AG04450 (cell line): ENCODE data around the gene DBP. TPM values are rescaled to one million over a fixed set of nuclear protein-coding genes. Genes with fewer than 3 reads are reported as not detected.

Experiments
- CTCF ChIA-PET: fragments of 300-600, 350-600 bp; formaldehyde crosslinking; extraction: SDS; loops from one replicate; lab custom pipeline; 2022; ENCODE audit warnings: antibody characterized with exemption, inconsistent platforms; lab: Charles Lee
- POLR2A ChIA-PET: fragments of 350-600 bp; formaldehyde crosslinking; extraction: SDS; loops from one replicate; lab custom pipeline; 2021; ENCODE audit warnings: antibody characterized with exemption, inconsistent platforms; lab: Yijun Ruan, JAX
- DNase-seq: peaks from one replicate; pipeline ENCODE4 v3.0.0-alpha.2; 2011; ENCODE audit warnings: low read depth, low spot score
- H3K27ac ChIP-seq: one replicate; pipeline ENCODE4 v1.5.1; 2012; ENCODE audit warnings: low read depth, low read length, control low read depth
- H3K27me3 ChIP-seq: one replicate; pipeline ENCODE4 v1.6.0; 2012; ENCODE audit warnings: low read length; ENCODE audit not compliant: control insufficient read depth, insufficient read depth
- H3K4me3 ChIP-seq: 2 replicates; pipeline ENCODE4 v1.5.1; 2011; ENCODE audit warnings: mild to moderate bottlenecking, low read depth, low read length, control low read depth
- H3K9me3 ChIP-seq: 2 replicates; pipeline ENCODE4 v1.5.1; 2012; ENCODE audit warnings: low read length; ENCODE audit not compliant: control insufficient read depth, insufficient read depth
- CTCF ChIP-seq: IDR thresholded peaks from 2 replicates; pipeline ENCODE4 v1.5.1; 2011; ENCODE audit warnings: low read depth, low read length, control low read depth, inconsistent platforms
- polyA plus RNA-seq: library from polyadenylated mRNA; depleted of rRNA; stranded (reverse); fragments of >200 nt; gene quantifications from 2 replicates; pipeline ENCODE4 v1.2.3, GENCODE V29; 2011

DBP gene
- polyA plus RNA-seq, 1 experiment = 4.0 TPM

- Histone ChIP-seq H3K4me3 (no peak within 1 kb of the TSS), H3K9me3 (no peaks in the 10 kb centered on the region; the same call in 1 of the 2 replicates), H3K27ac (no peak within 1 kb of the TSS), H3K27me3 (no peaks in the 10 kb centered on the region)
- POLR2A ChIA-PET = interaction anchor here (1.7 kb wide), 1 partner anchor 12 kb away, joined by 12 read pairs; the partner anchor contains the start of genes RPL18 and SPHK2
- TF ChIP-seq CTCF = no peak
- CTCF ChIA-PET = interaction anchor here (2.9 kb wide), 1 partner anchor 101 kb away, joined by 14 read pairs; no protein-coding TSS in a partner anchor
- no peak for DNase-seq
These were observed 30.5 kb downstream of the DBP start, which contains the start of gene SPACA4 for GRCh38 chr19:48606463-48607358. Gene SPACA4 (plus strand): TSS chr19:48606742. CDS start chr19:48606979, 237 bp downstream.

GRCh38 chr19:48603850-48604249 lies 33.3 kb downstream of the DBP start:
- Histone ChIP-seq H3K27ac (no peak overlapping the region), H3K4me3 (no peak overlapping the region), H3K27me3 (peaks cover 9% of the 10 kb centered on the region), H3K9me3 (no peaks in the 10 kb centered on the region; the same call in 1 of the 2 replicates)
- TF ChIP-seq CTCF = no peak
- ChIA-PET POLR2A (no interaction called here), CTCF (no interaction called here)
- no peak for DNase-seq

GRCh38 chr19:48603449-48603848 lies 33.7 kb downstream of the DBP start:
- POLR2A ChIA-PET = no interaction called here
- DNase-seq = no peak
- CTCF ChIA-PET = no interaction called here
- Histone ChIP-seq H3K27me3 (peaks cover 10% of the 10 kb centered on the region), H3K9me3 (no peaks in the 10 kb centered on the region; the same call in 1 of the 2 replicates), H3K27ac (no peak overlapping the region), H3K4me3 (no peak overlapping the region)
- no peak for TF ChIP-seq CTCF

GRCh38 chr19:48603001-48603400 lies 34.2 kb downstream of the DBP start:
- Histone ChIP-seq H3K9me3 (no peaks in the 10 kb centered on the region; the same call in 1 of the 2 replicates), H3K27me3 (peaks cover 13% of the 10 kb centered on the region), H3K4me3 (no peak overlapping the region), H3K27ac (no peak overlapping the region)
- no peak for DNase-seq
- ChIA-PET CTCF (no interaction called here), POLR2A (interaction anchor here (1.1 kb wide), 1 partner anchor 10 kb away, joined by 3 read pairs; no protein-coding TSS in a partner anchor)
- no peak for TF ChIP-seq CTCF
